HG03575 (cell line): ENCODE results near the gene STARD7.
"Not testable (repeated sequence)": the region's sequence is repeated elsewhere in the genome, so short reads cannot be mapped to it uniquely, and the experiment has no call there.

ENCODE experiments used
- ATAC-seq: cut with Tn5 transposase; IDR thresholded peaks from one replicate; pipeline ENCODE4 v1.9.1; 2021; ENCODE audit not compliant: unreplicated experiment, insufficient number of reproducible peaks, low FRiP score; ENCODE audit errors: extremely low read depth

Gene STARD7

DNA sequence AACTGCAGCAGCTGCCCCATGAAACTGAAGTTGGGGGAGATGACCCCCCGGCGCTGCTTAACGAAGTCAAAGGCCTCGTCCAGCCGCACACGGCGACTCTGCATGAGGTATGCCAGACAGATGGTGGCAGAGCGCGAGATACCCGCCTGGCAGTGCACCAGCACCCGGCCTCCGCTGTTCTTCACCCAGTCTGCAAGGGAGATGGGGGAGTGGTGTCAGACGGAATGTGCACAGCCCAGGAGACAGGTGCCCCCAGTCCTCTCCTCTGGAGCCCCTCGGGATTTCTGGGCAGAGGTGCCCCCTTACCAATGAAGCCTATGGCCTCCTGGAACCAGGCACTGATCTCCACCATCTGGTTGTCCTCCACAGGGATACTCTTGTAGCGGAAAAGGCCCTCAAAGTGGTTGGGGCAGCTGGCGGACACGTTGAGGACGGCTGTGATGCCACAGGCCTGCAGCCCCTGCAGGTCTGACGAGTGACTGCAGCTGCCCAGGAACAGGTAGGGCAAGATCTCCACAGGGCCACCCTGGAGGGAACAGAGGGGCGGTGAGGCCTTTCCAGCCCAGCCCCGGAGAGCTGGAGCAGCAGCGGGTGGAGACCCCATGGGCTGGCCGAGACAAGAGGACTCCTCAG lies 64.7 kb downstream of the STARD7 start:
- ATAC-seq = no peak

DNA sequence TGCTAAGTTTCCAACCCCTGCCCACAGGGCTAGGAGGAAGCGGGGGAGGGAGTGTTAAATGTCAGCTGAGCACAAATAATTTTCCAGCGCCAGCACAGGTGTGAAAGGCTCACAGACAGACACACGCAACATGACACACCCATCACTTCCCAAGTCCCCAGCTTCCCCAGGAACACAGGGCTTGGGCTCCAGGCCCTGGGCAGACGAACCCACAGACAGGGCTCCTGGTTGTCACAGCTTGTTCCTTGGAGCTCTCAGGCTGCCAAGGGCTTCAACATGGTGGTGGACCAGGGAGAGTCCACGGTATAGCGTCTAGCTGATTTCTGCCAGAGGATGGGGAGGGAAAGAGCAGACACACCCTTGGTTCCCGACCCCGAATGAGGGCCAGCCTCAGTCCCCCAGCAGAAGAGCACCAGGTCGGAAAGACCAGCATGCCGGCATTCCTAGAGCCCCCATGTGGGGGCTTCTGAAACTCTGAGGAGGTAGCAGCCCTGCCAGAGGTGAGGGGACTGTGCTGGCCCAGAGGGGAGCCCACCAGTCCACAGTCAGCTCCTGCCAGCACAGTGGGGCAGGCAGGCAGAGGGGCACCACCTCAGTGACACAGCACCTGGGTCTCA lies 65.3 kb downstream of the STARD7 start:
- no peak for ATAC-seq

DNA sequence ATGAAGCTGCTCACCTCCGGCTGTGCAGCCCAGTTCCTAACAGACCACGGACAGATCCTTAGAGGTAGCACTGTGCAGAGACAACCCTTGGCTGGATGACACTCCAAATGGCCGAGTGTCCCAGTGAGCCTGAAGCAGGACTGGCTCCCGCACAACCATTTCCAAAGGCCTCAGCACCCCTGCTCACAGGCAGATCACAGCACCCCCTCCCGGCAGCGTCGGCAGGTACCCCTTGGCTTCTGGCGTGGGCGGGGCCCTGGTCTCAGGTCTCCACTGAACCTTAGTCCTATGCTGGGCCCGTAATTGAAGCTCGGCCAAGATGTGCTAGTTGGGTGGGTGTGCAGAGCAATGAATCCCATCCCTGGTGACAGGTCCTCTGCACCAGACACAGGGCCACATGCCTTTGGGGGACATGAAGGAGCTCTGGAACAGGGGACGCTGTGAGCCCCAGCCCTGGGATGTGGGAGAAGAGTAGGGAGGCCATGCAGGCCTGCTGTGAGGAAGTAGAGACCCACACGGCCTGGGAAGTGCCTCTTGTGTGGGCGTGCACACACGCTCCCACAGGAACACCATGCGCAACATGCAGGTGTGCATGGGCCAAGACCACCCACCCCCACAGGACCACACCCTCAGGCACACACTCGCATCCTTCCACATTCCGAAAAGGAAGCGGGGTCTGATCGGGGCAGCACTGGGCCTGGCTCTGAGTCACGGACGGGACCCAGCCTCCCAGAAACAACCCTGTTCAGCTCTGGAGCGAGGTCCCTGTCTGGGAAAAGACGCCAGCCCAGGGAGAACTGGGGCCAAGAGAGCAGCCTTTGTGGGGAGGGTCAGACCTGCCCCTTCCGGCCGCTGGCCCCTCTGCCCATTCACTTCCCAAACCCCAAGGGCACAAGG lies 66.2 kb downstream of the STARD7 start:
- ATAC-seq = no peak

DNA sequence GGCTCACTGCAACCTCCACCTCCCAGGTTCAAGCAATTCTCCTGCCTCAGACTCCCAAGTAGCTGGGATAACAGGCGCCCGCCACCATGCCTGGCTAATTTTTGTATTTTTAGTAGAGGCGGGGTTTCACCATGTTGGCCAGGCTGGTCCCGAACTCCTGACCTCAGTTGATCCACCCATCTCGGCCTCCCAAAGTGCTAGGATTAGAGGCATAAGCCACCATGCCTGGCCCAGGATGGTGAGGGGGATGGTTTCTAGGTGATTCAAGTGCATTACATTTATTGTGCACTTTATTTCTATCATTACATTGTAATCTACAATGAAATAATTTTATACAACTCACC lies 67.0 kb downstream of the STARD7 start:
- not testable (repeated sequence) for ATAC-seq

DNA sequence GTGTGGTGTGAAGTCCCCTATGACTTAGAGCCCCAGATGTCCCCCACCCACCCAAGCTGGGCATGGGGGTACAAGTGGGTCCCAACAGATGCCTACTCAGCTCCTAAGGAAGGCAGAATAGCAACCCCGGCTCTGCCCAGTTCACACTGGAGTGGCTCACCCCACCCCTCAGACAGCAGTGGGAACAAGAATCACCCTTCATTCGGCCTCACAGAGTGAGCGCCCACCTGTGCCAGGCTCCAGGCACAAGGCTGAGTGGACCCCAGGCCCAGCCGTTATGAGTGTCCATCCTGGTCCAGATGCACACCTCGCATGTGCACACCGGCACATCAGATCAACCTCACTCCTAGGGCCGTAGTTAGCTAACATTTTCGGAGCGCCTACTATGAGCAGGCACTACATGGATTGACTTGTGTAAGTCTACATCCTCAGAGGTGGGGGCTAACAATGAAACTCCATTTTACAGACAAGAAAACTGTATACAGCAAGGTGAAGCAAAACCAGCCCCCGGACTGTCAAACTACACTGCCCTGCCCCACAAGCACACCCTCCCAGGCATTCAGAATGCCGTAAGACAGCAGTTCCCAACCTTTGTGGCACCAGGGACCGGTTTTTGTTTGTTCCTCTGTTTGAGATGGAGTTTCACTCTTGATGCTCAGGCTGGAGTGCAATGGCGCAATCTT lies 67.5 kb downstream of the STARD7 start:
- no peak for ATAC-seq

DNA sequence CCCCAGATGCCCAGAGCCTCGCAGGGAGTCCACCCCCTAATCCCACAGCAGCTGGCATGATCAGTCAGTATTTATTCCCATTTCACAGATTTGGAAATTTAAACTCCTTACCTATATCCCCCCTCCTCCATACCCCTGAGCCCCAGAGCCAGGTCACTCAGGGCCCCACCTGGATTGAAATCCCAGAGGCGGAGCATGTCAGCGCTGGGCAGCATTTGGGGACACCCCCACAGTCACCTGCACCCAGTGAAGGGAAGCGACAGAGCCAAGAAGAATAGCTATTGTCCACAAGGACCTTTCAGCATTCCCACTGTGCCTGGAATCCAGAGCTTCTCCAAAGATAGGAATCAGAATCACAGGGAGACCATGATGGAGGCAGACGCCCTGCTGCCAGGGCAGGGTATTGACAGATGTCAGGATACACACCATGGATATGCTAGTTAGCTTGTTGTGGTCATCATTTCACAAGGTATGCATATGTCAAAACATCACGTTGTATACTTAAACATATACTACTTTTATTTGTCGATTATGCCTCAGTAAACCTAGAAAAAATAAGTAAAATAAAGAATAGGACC lies 69.4 kb downstream of the STARD7 start:
- ATAC-seq = no peak

DNA sequence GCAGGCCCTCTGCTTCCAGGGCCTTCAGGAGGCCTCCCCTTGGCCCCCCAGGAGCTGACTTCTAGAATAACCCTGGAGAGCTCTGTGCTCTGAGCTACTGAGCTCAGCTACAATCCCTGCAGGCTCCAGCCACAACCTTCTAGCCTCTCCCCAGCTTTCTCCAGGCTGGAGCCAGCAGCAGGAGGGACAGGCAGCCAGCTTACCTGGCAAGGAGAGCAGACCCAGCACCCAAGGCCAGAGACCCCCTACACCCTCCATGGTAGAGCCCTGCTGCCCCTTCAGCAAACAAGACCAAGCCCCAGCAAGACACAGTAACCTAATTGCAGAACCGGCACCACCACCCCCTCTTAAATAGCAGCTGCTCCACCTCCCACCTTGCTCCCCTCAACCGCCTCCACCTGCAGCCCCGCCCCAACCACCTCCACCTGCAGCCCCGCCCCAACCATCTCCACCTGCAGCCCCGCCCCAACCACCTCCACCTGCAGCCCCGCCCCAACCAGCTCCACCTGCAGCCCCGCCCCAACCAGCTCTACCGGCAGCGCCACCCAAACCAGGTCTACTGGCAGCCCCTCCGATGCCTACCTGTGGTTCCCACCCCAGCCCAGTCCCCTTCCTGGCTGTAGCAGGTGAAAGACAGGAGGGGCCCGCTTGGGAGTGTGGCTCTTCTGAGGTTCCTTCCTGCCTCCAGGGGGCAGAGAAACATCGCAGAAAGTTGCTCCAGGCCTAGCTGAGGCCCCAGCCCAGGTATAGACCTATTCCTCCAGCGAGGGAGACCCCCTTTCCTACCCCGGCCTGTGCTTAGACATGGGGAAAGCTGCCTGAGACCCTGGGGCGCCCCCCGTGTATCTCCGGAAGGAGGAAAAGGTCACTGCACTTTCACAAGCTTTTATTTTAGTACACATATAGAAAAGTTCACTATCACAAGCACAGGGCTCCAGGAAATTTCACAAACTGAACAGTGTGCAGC lies 70.2 kb downstream of the STARD7 start, which contains the start of gene ASTL:
Gene ASTL, minus strand, starts transcription at position 324 of the 967 bp plus-strand sequence. Its CDS starts 66 bp downstream, at position 258.
- no peak for ATAC-seq

DNA sequence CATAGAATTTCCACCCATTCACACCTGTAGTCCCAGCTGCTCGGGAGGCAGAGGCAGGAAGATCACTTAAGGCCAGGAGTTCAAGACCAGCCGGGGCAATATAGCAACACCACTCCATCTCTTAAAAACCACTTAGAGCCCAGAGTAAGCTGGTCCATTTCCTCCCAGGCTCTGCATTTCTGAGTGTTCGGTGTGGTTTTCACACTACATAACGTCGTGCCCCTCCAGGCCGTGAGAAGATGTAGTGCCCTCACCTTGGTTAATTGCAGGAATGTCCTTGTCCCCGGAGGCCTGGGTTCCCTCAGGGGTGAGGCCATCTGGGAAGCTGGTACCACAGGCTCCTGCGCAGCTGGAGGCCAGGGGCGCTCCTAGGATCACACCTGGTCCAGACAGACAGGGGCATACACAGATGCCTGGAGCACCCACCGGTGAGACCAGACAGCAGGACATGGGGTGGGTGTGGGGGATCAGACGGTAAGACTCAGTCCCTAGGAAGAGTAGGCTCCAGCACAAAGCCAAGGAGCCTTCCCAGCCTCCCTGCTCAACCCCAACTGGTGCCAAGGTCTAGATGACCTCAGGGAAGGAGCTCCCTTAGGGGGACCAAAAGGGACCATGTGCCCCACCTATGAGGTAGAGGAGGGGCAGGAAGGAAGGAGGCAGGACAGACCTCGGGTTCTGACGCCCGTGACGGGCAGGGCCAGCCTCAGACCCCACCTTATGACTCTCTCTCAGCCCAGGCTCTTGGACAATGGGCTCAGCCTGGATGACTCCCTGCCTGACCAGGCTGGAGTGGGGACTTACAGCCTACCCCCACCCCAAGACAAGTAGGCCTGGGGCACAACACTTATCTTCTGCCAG lies 71.1 kb downstream of the STARD7 start:
- no peak for ATAC-seq

DNA sequence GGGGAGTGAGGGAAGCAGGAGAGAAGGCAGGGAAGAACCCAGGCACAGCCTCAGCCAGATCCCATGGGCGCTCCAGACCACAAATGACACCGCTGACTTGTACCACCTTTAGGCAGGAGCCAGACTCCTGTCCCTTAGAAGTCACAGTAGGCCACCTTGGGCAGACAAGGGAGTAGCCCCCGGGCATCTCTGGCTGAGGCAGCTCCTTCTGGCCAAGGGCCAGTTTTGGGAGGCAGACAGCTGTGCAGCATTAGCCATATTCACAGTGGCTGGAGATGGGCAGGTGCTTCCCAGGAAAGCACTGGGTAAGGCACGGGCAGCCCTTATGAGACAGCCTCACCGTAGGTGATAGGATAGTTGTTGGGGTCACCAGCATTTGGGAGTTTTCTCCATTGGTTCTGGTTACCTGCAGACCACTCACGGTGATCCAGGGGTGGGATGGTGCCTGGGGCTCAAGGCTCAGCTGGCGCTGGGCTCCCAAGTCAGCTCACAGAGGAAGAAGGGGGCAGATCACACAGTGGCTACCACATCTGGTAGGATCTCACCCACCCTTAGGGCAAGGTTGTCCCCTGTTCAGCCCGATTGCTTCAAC lies 72.4 kb downstream of the STARD7 start:
- no peak for ATAC-seq

DNA sequence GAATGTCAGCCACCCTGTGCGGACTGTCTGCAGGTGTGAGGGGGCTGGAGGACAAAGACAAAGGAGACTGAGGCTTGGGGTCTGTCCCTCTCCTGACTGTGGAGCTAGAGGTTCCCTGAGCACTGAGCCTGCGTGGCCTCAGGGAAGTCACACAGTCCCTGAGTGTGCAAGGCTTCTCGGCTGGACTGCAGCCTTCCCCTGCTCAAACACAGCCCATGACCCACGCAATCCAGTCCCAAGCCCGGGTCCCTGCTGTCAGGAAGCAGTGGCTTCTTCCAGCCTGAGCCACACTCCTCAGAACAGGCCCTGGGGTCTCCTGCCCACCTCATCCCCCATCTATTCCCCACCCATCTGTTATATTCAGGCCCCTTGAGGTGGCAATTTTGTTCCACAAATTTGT lies 73.0 kb downstream of the STARD7 start:
- ATAC-seq = no peak

DNA sequence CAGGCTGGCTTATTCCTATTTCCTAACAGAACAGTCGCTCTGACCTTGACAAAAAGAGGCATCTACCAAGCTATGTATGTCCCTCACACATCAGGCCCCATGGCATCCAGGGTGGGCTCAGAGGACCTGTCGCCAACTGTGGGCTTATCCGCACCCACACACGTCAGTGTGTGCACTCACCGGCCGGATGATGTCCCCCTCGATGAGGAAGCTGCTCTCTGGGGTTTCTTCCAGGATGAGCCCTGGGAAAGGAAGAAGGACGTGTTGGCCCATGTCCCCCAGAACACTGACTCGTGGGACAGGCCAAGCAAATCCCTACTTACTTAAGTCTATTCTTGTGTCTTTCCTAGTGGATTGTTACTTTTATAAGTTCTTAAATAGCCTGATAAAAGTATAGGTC lies 73.5 kb downstream of the STARD7 start:
- ATAC-seq = no peak
